Measurements from ENCODE around the gene FAM3A. TPM values are rescaled to one million over a fixed set of nuclear protein-coding genes. Genes with fewer than 3 reads are reported as not detected.

Gene FAM3A
- total RNA-seq, 5 donors from 2014 or later (not counting 1 experiment from before 2014, with no cell fraction given): 33.9 to 67.6 (median 57.8) TPM

- ChIA-PET POLR2A (no interaction called here), CTCF (no interaction called here)
- peaks cover 32 to 36% (median 33%) of the 10 kb centered on the region in 3 donors for H3K4me1 Mint-ChIP-seq
- no peaks in the 10 kb centered on the region for H3K36me3 ChIP-seq (ENCODE audit: control insufficient read depth in 2 of 2, extremely low read depth in 1 of 2, insufficient read depth in 1 of 2, low read length in 1 of 2)
- ATAC-seq (replicated peaks in 1 of 4) (no peak), DNase-seq (peak in 2 of 35 experiments; percentile 16 to 30)
- peaks cover 3% of the 10 kb centered on the region for H3K36me3 Mint-ChIP-seq
- H3K27me3 ChIP-seq (replicated peaks in 1 of 2; ENCODE audit: control insufficient read depth in 2 of 2, extremely low read depth in 1 of 2, insufficient read depth in 2 of 2, low read length in 1 of 2): no peaks in the 10 kb centered on the region
- peak overlapping the region; percentile 68 for H3K27ac ChIP-seq (ENCODE audit: low read length)
- H3K9me3 ChIP-seq: no peaks in the 10 kb centered on the region
- peaks cover 0 to 45% of the 10 kb centered on the region in 2 experiments for H3K4me1 ChIP-seq (ENCODE audit: control insufficient read depth in 1 of 2, extremely low read depth in 1 of 2, insufficient read depth in 2 of 2, low read length in 2 of 2)
- peaks cover 0 to 9% of the 10 kb centered on the region in 2 donors for H3K27me3 Mint-ChIP-seq
- H3K9me3 Mint-ChIP-seq: no peaks in the 10 kb centered on the region
- H3K4me3 Mint-ChIP-seq: peak overlapping the region; percentile 77 to 82 (median 81)
- H3K27ac Mint-ChIP-seq: peak overlapping the region; percentile 68 to 77
- peak overlapping the region; percentile 56 to 82 for H3K4me3 ChIP-seq (ENCODE audit: control insufficient read depth in 1 of 2, extremely low read depth in 1 of 2, low read length in 1 of 2)
- WGBS (ENCODE audit: insufficient coverage): 100% methylated on average over 1 of the region's 34 CpGs
Observed at GRCh38 chrX:154515090-154515965, 704 bp downstream of the FAM3A start.

- ChIA-PET POLR2A (interaction anchor here in 1 of 2 donors (0.6 kb wide), 1 partner anchor 57 kb away, joined by 4 read pairs; no protein-coding TSS in a partner anchor), CTCF (no interaction called here)
- no peaks in the 10 kb centered on the region for H3K9me3 ChIP-seq
- DNase-seq (no peak), ATAC-seq (replicated peaks in 1 of 4) (no peak)
- H3K27ac Mint-ChIP-seq: peak overlapping the region; percentile 35 to 69
- H3K9me3 Mint-ChIP-seq: peaks cover 0 to 2% (median 0%) of the 10 kb centered on the region in 3 donors
- H3K4me3 Mint-ChIP-seq: peak overlapping the region; percentile 41 to 62 (median 49)
- H3K36me3 Mint-ChIP-seq: peaks cover 13% of the 10 kb centered on the region
- no peaks in the 10 kb centered on the region for H3K27me3 ChIP-seq (replicated peaks in 1 of 2; ENCODE audit: control insufficient read depth in 2 of 2, extremely low read depth in 1 of 2, insufficient read depth in 2 of 2, low read length in 1 of 2)
- peaks cover 0 to 6% of the 10 kb centered on the region in 2 donors for H3K27me3 Mint-ChIP-seq
- H3K36me3 ChIP-seq (ENCODE audit: control insufficient read depth in 2 of 2, extremely low read depth in 1 of 2, insufficient read depth in 1 of 2, low read length in 1 of 2): peaks cover 4 to 8% of the 10 kb centered on the region in 2 donors
- 100% methylated on average over 1 of the region's 2 CpGs for WGBS (ENCODE audit: insufficient coverage)
- peaks cover 0 to 45% of the 10 kb centered on the region in 2 experiments for H3K4me1 ChIP-seq (ENCODE audit: control insufficient read depth in 1 of 2, extremely low read depth in 1 of 2, insufficient read depth in 2 of 2, low read length in 2 of 2)
- H3K4me1 Mint-ChIP-seq: peaks cover 33 to 36% (median 33%) of the 10 kb centered on the region in 3 donors
- no peak overlapping the region for H3K27ac ChIP-seq (ENCODE audit: low read length)
- no peak overlapping the region for H3K4me3 ChIP-seq (ENCODE audit: control insufficient read depth in 1 of 2, extremely low read depth in 1 of 2, low read length in 1 of 2)
Observed at GRCh38 chrX:154513716-154514115, 2.3 kb downstream of the FAM3A start.

GRCh38 chrX:154512879-154513553 is 3.0 kb downstream of the FAM3A start:
- peaks cover 16% of the 10 kb centered on the region for H3K36me3 Mint-ChIP-seq
- DNase-seq (no peak), ATAC-seq (replicated peaks in 1 of 4) (no peak)
- Histone ChIP-seq H3K27ac (ENCODE audit: low read length) (no peak overlapping the region), H3K4me1 (ENCODE audit: control insufficient read depth in 1 of 2, extremely low read depth in 1 of 2, insufficient read depth in 2 of 2, low read length in 2 of 2) (peaks cover 0 to 45% of the 10 kb centered on the region in 2 experiments), H3K4me3 (ENCODE audit: control insufficient read depth in 1 of 2, extremely low read depth in 1 of 2, low read length in 1 of 2) (no peak overlapping the region), H3K9me3 (no peaks in the 10 kb centered on the region), H3K27me3 (replicated peaks in 1 of 2; ENCODE audit: control insufficient read depth in 2 of 2, extremely low read depth in 1 of 2, insufficient read depth in 2 of 2, low read length in 1 of 2) (no peaks in the 10 kb centered on the region), H3K36me3 (ENCODE audit: control insufficient read depth in 2 of 2, extremely low read depth in 1 of 2, insufficient read depth in 1 of 2, low read length in 1 of 2) (peaks cover 4 to 10% of the 10 kb centered on the region in 2 donors)
- WGBS (ENCODE audit: insufficient coverage): no CpG with 5 or more reads among the region's 16 CpGs
- H3K9me3 Mint-ChIP-seq: peaks cover 0 to 2% (median 0%) of the 10 kb centered on the region in 3 donors
- POLR2A ChIA-PET: no interaction called here
- H3K4me3 Mint-ChIP-seq: peak overlapping the region in 1 of 3 donors; percentile 49
- no peak overlapping the region for H3K27ac Mint-ChIP-seq
- H3K27me3 Mint-ChIP-seq: peaks cover 0 to 9% of the 10 kb centered on the region in 2 donors
- peaks cover 33 to 36% (median 33%) of the 10 kb centered on the region in 3 donors for H3K4me1 Mint-ChIP-seq
- CTCF ChIA-PET: no interaction called here

GRCh38 chrX:154511761-154512160 is 4.3 kb downstream of the FAM3A start:
- H3K4me1 Mint-ChIP-seq: peaks cover 33 to 36% (median 33%) of the 10 kb centered on the region in 3 donors
- H3K4me1 ChIP-seq (ENCODE audit: control insufficient read depth in 1 of 2, extremely low read depth in 1 of 2, insufficient read depth in 2 of 2, low read length in 2 of 2): peaks cover 0 to 39% of the 10 kb centered on the region in 2 experiments
- H3K27me3 ChIP-seq (replicated peaks in 1 of 2; ENCODE audit: control insufficient read depth in 2 of 2, extremely low read depth in 1 of 2, insufficient read depth in 2 of 2, low read length in 1 of 2): no peaks in the 10 kb centered on the region
- CTCF ChIA-PET: no interaction called here
- peak overlapping the region in 1 of 3 donors; percentile 56 for H3K4me3 Mint-ChIP-seq
- peaks cover 0 to 9% of the 10 kb centered on the region in 2 donors for H3K27me3 Mint-ChIP-seq
- DNase-seq (no peak), ATAC-seq (replicated peaks in 1 of 4) (no peak)
- peaks cover 0 to 2% (median 0%) of the 10 kb centered on the region in 3 donors for H3K9me3 Mint-ChIP-seq
- WGBS (ENCODE audit: insufficient coverage): 40% methylated on average over 1 of the region's 12 CpGs
- H3K36me3 ChIP-seq (ENCODE audit: control insufficient read depth in 2 of 2, extremely low read depth in 1 of 2, insufficient read depth in 1 of 2, low read length in 1 of 2): peaks cover 4 to 15% of the 10 kb centered on the region in 2 donors
- H3K36me3 Mint-ChIP-seq: peaks cover 16% of the 10 kb centered on the region
- H3K27ac ChIP-seq (ENCODE audit: low read length): peak overlapping the region; percentile 71
- peak overlapping the region; percentile 82 to 87 for H3K27ac Mint-ChIP-seq
- POLR2A ChIA-PET: no interaction called here
- no peak overlapping the region for H3K4me3 ChIP-seq (ENCODE audit: control insufficient read depth in 1 of 2, extremely low read depth in 1 of 2, low read length in 1 of 2)
- H3K9me3 ChIP-seq: no peaks in the 10 kb centered on the region

GRCh38 chrX:154509455-154509854 is 6.6 kb downstream of the FAM3A start:
- no peaks in the 10 kb centered on the region for H3K9me3 ChIP-seq
- peaks cover 4 to 27% of the 10 kb centered on the region in 2 donors for H3K36me3 ChIP-seq (ENCODE audit: control insufficient read depth in 2 of 2, extremely low read depth in 1 of 2, insufficient read depth in 1 of 2, low read length in 1 of 2)
- Mint-ChIP-seq H3K4me1 (peaks cover 22 to 24% (median 23%) of the 10 kb centered on the region in 3 donors), H3K27ac (no peak overlapping the region), H3K4me3 (no peak overlapping the region), H3K27me3 (peaks cover 0 to 9% of the 10 kb centered on the region in 2 donors), H3K36me3 (peaks cover 19% of the 10 kb centered on the region), H3K9me3 (peaks cover 0 to 2% (median 0%) of the 10 kb centered on the region in 3 donors)
- ChIA-PET CTCF (no interaction called here), POLR2A (no interaction called here)
- H3K27me3 ChIP-seq (replicated peaks in 1 of 2; ENCODE audit: control insufficient read depth in 2 of 2, extremely low read depth in 1 of 2, insufficient read depth in 2 of 2, low read length in 1 of 2): no peaks in the 10 kb centered on the region
- peaks cover 0 to 26% of the 10 kb centered on the region in 2 experiments for H3K4me1 ChIP-seq (ENCODE audit: control insufficient read depth in 1 of 2, extremely low read depth in 1 of 2, insufficient read depth in 2 of 2, low read length in 2 of 2)
- H3K4me3 ChIP-seq (ENCODE audit: control insufficient read depth in 1 of 2, extremely low read depth in 1 of 2, low read length in 1 of 2): no peak overlapping the region
- no peak for DNase-seq
- ATAC-seq (replicated peaks in 1 of 4): no peak
- no peak overlapping the region for H3K27ac ChIP-seq (ENCODE audit: low read length)
- no CpG with 5 or more reads among the region's 5 CpGs for WGBS (ENCODE audit: insufficient coverage)

- peaks cover 16% of the 10 kb centered on the region for H3K36me3 Mint-ChIP-seq
- peaks cover 15 to 17% (median 16%) of the 10 kb centered on the region in 3 donors for H3K4me1 Mint-ChIP-seq
- H3K4me3 Mint-ChIP-seq: no peak overlapping the region
- Histone ChIP-seq H3K36me3 (ENCODE audit: control insufficient read depth in 2 of 2, extremely low read depth in 1 of 2, insufficient read depth in 1 of 2, low read length in 1 of 2) (peaks cover 4 to 27% of the 10 kb centered on the region in 2 donors), H3K27ac (ENCODE audit: low read length) (no peak overlapping the region), H3K27me3 (replicated peaks in 1 of 2; ENCODE audit: control insufficient read depth in 2 of 2, extremely low read depth in 1 of 2, insufficient read depth in 2 of 2, low read length in 1 of 2) (no peaks in the 10 kb centered on the region), H3K4me1 (ENCODE audit: control insufficient read depth in 1 of 2, extremely low read depth in 1 of 2, insufficient read depth in 2 of 2, low read length in 2 of 2) (peaks cover 0 to 21% of the 10 kb centered on the region in 2 experiments), H3K9me3 (no peaks in the 10 kb centered on the region), H3K4me3 (ENCODE audit: control insufficient read depth in 1 of 2, extremely low read depth in 1 of 2, low read length in 1 of 2) (no peak overlapping the region)
- CTCF ChIA-PET: no interaction called here
- peaks cover 0 to 2% (median 0%) of the 10 kb centered on the region in 3 donors for H3K9me3 Mint-ChIP-seq
- ATAC-seq (replicated peaks in 1 of 4) (no peak), DNase-seq (no peak)
- 97% methylated on average over 7 of the region's 13 CpGs for WGBS (ENCODE audit: insufficient coverage)
- H3K27me3 Mint-ChIP-seq: peaks cover 0 to 3% of the 10 kb centered on the region in 2 donors
- H3K27ac Mint-ChIP-seq: no peak overlapping the region
- POLR2A ChIA-PET: no interaction called here
Observed at GRCh38 chrX:154508384-154508745, 7.7 kb downstream of the FAM3A start.
